HL-60 (cell line): ENCODE measurements around the gene KAT6B.

Source experiments
- DNase-seq, 2 experiments: peaks; one replicate each; pipeline ENCODE4 v3.0.0-alpha.2; 2010 to 2020; ENCODE audit warnings: low read depth in 1 of 2, low spot score in 1 of 2
- H3K27ac ChIP-seq: fragments of 250-450 bp; sonication (Bioruptor Pico); replicated peaks from 2 replicates; pipeline ENCODE4 v1.5.1; 2020; ENCODE audit warnings: mild to moderate bottlenecking, moderate library complexity
- H3K27me3 ChIP-seq: fragments of 250-450 bp; sonication (Bioruptor Pico); 2 replicates; pipeline ENCODE4 v1.5.1; 2021; ENCODE audit warnings: mild to moderate bottlenecking, moderate library complexity; ENCODE audit not compliant: insufficient read depth, poor library complexity, severe bottlenecking
- H3K4me3 ChIP-seq: replicated peaks from 2 replicates; pipeline ENCODE4 v1.5.1; 2011; ENCODE audit warnings: mild to moderate bottlenecking, control low read depth, low read length; ENCODE audit not compliant: insufficient read depth
- CTCF ChIP-seq: IDR thresholded peaks from one replicate; pipeline ENCODE4 v1.5.1; 2011; ENCODE audit warnings: low read length, control low read depth, inconsistent platforms; ENCODE audit not compliant: insufficient read depth
- GABPA ChIP-seq: IDR thresholded peaks from 2 replicates; pipeline ENCODE4 v1.6.1; 2012; ENCODE audit warnings: low read depth
- POLR2AphosphoS5 ChIP-seq: IDR thresholded peaks from 2 replicates; pipeline ENCODE4 v1.6.1; 2012; ENCODE audit warnings: low read depth
- REST ChIP-seq: IDR thresholded peaks from 2 replicates; pipeline ENCODE4 v1.6.1; 2012; ENCODE audit warnings: low read depth; ENCODE audit not compliant: insufficient replicate concordance
- SPI1 ChIP-seq: IDR thresholded peaks from 2 replicates; pipeline ENCODE4 v1.6.1; 2012; ENCODE audit warnings: low read depth, mild to moderate bottlenecking, borderline replicate concordance

Gene KAT6B

GRCh38 chr10:74801447-74801846, 25.0 kb upstream of the KAT6B start:
- Histone ChIP-seq H3K27me3 (no peaks in the 10 kb centered on the region), H3K27ac (no peak overlapping the region), H3K4me3 (no peak overlapping the region)
- TF ChIP-seq CTCF (no peak), GABPA (no peak), REST (no peak), SPI1 (no peak), POLR2AphosphoS5 (no peak)
- no peak for DNase-seq

- Histone ChIP-seq H3K27me3 (no peaks in the 10 kb centered on the region), H3K27ac (no peak overlapping the region), H3K4me3 (no peak overlapping the region)
- DNase-seq: no peak
- TF ChIP-seq REST (no peak), CTCF (no peak), GABPA (no peak), POLR2AphosphoS5 (no peak), SPI1 (no peak)
These were observed 17.9 kb upstream of the KAT6B start for GRCh38 chr10:74808501-74808900.

GRCh38 chr10:74810087-74810486, 16.3 kb upstream of the KAT6B start:
- Histone ChIP-seq H3K27ac (no peak overlapping the region), H3K4me3 (no peak overlapping the region), H3K27me3 (no peaks in the 10 kb centered on the region)
- no peak for DNase-seq
- no peak for TF ChIP-seq GABPA
- no peak for TF ChIP-seq POLR2AphosphoS5
- TF ChIP-seq REST: no peak
- TF ChIP-seq CTCF: no peak
